Right lung (tissue), 5 donors: ENCODE results near the gene EDEM1. TPM values are rescaled to one million over a fixed set of nuclear protein-coding genes. Genes with fewer than 3 reads are reported as not detected.
A peak's percentile ranks its signal among the peaks of the same experiment; 100 is the strongest.

Experiments used
- DNase-seq, 2 donors: peaks; one replicate each; pipeline ENCODE4 v3.0.0-alpha.2; 2013
- polyA plus RNA-seq, 5 donors: library from polyadenylated mRNA; unstranded; fragments of 120-200 nt; gene quantifications; one replicate each; pipeline versions ENCODE4 v1.2.1 to v1.2.3, GENCODE V29; 2013; ENCODE audit warnings: inconsistent platforms in 1 of 5, low replicate concordance in 1 of 5; ENCODE audit not compliant: insufficient read length in 5 of 5, insufficient read depth in 1 of 5

The EDEM1 gene
- polyA plus RNA-seq, 5 donors, result 20.2 to 31.8 (median 26.5) TPM

- no peak for DNase-seq
Measured at GRCh38 chr3:5198313-5198677, 10.8 kb downstream of the EDEM1 start.

DNA sequence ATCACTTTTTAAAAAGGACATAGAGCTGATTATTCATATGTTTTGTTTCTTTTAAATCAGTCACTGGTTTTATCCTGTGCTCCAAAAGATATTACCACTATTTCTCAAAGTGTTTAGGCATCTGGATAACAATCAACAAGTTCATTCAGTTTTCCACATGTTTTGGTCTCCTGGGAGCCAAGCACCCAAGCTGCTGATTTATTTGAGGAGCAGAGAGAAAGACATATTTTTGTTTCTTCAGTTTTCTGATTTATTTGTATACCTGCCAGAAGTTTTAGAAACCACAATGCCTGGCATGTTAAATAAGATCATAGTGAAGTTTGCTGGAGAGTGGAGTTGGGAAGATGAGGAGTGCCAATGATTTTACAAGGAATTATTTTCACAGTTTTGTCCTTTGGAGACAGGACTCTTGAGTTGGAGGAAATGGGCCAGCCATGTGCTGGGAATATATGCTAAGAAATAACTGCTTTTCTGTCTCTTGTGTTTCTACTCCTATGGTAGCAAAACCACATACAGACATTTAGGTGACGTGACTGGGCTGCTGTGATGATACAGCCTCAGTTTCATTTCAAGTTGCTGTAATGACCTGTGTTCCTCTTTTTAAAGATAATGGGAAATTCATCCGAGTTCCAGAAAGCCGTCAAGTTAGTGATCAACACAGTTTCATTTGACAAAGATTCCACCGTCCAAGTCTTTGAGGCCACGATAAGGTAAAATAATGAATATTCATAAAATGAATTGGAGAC, 11.7 kb downstream of the EDEM1 start:
- no peak for DNase-seq

- no peak for DNase-seq
Measured at GRCh38 chr3:5201536-5201935, 14.0 kb downstream of the EDEM1 start.

GRCh38 chr3:5202222-5202621, 14.7 kb downstream of the EDEM1 start:
- DNase-seq, result no peak

GRCh38 chr3:5205165-5205941, 17.8 kb downstream of the EDEM1 start:
- no peak for DNase-seq

DNA sequence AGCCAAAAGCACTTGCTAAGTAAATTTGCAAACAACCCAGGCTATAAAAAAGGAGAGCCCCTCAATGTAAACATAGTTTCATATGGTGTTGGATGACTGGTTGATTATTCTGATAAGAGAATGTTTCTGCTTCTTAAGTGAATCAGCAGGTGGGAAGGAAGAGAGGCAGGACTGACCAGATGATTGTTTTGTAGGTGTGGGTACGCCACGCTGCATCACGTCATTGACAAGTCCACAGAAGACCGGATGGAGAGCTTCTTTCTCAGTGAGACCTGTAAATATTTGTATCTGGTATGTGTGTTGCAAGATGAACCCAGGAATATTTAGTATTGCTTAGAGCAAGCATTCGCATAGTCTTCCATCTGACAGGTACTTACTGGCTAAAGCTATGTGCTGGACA, 23.4 kb downstream of the EDEM1 start:
- DNase-seq, result no peak

DNA sequence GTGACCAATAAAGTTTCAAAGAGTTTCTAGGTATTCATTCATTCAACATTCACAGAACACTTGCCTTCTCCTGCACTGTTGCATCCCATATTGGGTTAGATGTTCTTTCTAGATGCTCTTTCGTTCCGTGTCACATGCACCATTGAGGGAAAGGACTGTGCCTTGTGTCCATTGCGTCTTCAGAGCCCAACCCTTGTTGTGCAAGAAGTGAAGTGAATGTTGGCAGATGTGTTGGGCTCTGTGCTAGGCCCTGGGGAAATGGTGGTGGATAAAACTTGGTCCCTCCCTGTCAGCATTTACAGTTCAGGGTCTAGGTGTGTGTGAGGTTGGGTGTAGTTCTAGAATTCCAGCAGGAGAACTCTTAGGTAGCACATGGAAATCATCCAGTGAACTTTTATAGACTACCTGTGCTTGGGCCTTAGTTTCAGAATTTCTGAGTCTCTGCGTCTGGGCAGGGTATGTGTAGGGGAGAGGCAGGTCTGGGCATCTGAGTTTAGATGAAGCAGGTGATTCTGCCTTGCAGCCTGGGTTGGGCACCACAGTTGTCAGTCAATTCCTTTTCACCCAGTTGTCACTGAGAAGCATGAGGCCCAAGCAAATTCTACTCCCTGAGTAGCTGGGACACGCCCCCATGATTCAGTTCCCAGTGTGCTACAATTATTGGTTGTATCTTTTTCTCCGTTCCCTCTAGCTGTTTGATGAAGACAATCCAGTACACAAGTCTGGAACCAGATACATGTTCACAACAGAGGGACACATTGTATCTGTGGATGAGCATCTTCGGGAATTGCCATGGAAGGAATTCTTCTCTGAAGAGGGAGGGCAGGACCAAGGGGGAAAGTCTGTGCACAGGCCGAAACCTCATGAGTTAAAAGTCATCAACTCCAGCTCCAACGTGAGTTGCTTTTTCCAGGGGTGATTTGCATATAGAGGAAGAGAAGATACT, 25.4 kb downstream of the EDEM1 start:
- no peak for DNase-seq

DNA sequence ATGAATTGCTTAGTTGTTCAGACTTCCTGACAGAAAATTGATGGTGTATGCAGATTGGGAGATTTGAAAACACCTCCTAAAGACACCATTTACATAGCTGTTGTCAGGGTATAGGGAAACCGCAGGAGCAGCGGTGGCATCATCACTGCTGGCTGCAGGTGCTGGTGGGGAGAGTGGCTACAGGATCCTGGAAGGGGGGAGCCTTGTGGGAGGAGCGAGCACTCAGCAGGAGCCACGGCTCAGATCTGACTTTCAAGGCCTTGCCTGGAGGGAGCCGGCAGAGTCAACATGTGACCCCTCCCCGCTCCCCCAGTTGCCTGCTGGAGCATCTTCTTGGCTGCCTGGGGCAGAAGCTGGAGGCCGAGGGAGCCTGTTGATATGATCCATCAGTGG, 26.1 kb downstream of the EDEM1 start:
- no peak for DNase-seq

DNA sequence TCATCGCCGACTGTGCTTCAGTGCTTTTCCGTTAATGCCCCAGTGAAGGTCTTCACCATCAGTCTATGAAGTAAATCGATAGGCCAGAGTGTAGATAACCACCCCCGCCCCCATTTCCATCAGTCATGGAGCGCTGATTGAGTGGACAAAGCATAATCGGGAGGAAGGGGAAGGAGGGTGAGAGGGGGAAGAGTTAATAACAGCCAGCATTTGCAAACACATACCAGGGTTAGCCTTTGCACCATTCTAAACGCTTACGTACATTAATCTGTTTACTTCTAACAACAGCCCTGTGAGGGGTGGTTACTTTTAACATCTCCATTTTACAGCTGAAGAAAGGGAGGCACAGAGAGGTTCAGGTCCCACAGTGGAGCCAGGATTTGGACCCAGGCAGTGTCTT, 26.8 kb downstream of the EDEM1 start:
- DNase-seq, result no peak

DNA sequence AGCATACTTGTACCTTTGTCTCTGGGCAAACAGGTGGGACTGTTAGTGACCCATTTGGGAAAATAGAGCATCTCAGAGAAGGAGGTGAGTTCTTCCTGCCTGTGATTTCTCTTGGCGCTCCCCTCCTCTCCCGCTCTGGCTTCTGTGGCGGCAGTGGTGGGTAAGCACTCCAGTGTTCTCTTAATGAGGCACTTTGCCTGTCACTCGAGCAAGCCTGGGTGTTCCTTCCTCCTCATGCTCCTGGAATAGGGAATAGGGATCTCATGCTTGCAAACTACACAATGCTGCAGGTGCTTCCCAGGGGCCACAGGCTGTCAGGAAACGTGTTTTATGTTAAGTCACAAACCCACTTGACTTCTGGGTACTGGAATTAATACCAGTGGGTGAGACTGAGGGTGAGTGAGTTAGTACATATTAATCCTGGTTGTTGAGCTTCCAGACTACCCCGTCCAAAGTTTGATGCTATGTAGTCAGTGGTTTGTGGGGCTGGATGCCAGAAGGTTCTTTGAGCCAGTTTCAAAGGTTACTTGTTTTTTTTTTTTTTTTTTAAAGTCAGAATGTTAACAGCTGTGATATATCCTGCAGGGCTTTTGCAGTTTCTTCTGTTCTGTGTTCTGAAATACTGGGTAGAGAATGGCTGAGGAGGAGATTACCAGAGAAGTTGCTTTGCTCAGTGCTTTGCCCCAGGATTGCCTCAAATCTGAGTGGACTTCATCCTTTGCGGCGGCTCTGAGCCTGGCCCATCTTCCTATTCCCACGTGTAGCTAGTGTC, 30.5 kb downstream of the EDEM1 start:
- peak; percentile 7 to 24 for DNase-seq

DNA sequence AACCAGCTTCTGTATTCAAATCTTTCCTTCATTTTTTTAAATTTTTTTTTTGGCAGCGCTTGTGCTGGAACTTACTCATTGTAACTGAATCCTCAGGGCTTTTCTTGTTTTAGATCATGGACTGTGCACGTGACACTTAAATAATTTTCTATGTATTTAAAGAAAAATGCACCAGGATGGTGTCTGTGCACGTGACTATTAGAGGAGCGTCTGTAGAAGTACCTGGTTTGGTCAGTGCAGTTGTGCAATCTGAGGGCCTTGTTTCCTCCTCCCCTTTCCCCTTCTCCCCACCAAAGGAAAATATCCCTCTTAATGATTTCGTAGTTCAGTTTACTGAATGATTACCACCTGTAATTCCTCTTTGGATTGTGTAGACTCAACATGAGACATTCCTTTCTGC, 31.3 kb downstream of the EDEM1 start:
- peak in 1 of 2 donors; percentile 4 for DNase-seq

DNA sequence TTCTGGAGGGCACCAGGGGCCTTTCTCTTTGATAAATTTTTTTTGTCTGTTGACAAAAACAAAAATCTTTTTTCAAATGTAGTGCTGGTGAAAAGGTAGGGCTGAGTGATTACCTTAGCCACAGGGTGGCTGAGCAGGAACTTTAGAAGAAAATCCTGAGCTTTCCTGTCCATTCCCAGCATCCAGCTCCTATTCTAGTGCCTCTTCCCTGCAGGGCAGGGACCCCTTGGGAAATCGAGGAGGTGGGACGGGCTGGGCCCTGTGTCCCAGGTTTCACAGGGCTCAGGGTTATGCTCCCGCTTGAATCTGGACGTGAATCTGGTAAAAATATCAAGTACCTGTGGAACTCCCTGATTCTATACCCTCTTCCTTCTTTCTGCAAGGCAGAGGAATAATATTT, 31.7 kb downstream of the EDEM1 start:
- DNase-seq, result no peak

GRCh38 chr3:5220193-5220592, 32.7 kb downstream of the EDEM1 start:
- DNase-seq, result no peak

DNA sequence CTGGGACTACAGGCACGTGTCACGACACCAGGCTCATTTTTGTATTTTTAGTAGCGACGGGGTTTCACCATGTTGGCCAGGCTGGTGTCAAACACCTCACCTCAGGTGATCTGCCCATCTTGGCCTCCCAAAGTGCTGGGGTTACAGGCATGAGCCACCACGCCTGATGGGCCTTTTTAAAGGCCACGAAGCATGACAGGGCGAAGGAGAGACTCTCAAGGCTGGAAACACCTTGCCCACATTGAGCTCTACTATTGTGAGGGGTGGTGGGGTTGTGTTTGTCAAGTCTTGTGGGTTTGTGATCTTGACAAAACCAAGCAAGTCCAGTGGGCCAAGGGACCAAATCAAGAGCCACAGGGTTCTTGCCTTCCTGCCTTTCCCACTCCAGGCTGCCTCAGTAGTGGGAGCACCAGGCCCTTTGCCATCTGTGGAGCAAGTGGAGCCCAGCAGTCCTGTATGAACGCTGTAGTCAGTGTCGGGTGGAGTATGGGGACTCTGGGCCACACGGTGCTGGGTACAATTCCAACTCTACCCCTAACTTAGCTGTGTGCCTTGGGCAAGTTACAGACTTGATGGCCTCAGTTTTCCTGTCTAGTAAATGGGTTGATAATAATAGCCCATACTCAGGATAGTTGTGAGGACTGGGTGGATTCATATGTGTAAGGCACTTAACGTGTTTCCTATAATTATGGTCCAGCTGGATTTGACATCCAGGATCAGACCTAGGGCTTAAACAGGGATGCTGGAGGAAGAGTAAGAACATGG, 33.3 kb downstream of the EDEM1 start:
- DNase-seq, result no peak

DNA sequence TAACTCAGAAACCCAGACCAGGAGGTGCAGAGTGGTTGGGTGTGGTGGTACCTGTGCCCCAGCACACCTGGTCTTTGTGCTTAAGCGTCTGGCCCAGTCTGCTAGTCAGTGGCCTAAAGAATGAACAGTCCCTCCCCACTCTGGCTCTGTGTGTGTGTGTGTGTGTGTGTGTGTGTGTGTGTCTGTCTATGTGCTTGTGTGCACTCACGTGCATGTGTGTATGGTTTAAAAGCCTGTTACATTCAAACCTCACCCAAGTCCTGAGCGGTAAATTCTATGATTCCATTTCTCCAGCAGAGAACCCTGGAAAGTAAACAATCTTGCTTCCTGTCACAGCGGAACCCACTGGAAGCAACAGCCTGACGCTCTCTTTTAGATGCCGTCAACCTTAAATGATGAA, 34.2 kb downstream of the EDEM1 start:
- DNase-seq, result no peak

DNA sequence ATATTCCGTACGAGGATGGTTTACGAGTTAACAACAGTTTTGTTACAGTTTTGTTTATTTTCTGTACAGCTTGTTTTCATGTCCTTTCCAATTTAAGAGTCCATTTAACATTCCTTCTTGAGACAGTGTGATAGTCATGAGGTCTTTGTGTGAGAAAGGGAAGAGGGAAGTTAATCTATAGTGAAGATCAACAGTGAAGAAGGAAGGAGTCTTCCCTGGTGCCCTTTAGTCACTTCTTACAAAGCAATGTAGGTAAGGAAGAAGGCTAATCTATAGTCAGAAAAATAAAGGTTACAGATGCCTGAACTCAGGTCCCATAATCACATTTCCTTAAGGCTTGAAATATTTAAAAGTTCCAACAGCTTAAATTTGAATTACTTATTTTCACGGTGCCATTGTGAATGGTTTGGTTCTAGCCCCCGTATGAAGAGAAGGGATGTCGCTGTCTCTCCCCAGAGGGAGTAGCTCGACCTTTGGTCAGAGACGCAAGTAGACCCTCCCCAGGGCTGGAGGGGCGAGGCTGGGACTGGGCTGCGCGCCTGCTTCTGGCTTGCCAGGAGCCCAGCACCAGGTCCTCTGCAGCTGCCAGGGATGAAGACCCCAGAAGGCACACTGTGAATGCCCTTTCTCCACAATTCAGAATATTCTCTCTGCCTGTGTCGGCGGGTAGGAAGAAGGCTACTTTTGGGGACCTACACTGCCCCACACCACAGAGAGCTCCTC, 34.9 kb downstream of the EDEM1 start:
- DNase-seq, result no peak

DNA sequence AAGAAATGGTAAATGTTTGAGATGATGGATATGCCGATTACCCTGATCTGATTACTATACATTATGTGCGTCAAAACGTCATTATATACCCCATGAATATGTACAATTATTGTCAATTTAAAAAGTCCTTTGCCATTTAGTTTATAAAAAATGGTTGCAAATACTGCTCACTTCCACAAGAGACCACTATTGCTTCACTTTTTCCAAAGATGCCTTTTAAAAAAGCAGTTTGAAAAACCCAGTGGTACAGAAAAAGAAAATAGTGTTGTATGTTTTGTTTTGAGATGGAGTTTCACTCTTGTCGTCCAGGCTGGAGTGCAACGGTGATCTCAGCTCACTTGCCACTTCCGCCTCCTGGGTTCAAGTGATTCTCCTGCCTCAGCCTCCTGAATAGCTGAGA, 39.3 kb downstream of the EDEM1 start:
- peak in 1 of 2 donors; percentile 6 for DNase-seq

GRCh38 chr3:5227812-5228211, 40.3 kb downstream of the EDEM1 start:
- DNase-seq, result no peak

GRCh38 chr3:5229414-5229813, 41.9 kb downstream of the EDEM1 start:
- no peak for DNase-seq

DNA sequence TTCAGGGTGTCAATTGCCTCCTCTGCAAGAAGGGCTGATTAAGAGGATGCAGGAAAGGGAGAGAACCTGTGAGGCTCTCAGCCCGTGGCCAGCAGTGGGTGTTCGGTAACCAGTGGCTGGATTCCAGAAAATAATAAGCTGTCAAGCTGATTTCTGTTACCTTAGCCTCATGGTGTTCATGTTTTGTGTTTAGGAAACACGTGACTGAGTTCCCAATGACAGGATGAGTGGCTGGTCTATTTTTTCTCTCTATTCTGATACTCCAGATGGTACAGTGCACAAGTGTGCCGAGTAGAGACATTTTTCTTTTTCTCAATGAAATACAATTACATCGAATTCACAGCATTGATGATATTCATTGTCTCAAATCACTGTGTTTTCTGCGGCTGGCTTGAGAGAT, 43.6 kb downstream of the EDEM1 start:
- DNase-seq, result no peak
